HepG2 (cell line): ENCODE measurements around the gene UFSP2. TPM values are rescaled to one million over a fixed set of nuclear protein-coding genes. Genes with fewer than 3 reads are reported as not detected.

Source experiments
- FLYWCH1 ChIP-seq: sonication (generic); formaldehyde crosslinking; IDR thresholded peaks from 2 replicates; pipeline ENCODE4 v1.8.1; 2023; ENCODE audit warnings: mild to moderate bottlenecking, missing genetic modification reagents
- FOXK2 ChIP-seq: fragments of 450-650 bp; IDR thresholded peaks from 2 replicates; pipeline ENCODE4 v1.6.1; 2016
- IKZF1 ChIP-seq: fragments of 450-650 bp; IDR thresholded peaks from 2 replicates; pipeline ENCODE4 v1.7.1; 2016
- KAT8 ChIP-seq: IDR thresholded peaks from 2 replicates; pipeline ENCODE4 v1.6.1; 2016; ENCODE audit warnings: missing genetic modification reagents, missing compliant biosample characterization
- MEF2D ChIP-seq: sonication (generic); formaldehyde crosslinking; IDR thresholded peaks from 2 replicates; pipeline ENCODE4 v1.5.1; 2020; ENCODE audit warnings: mild to moderate bottlenecking, missing genetic modification reagents
- PREB ChIP-seq: sonication (generic); formaldehyde crosslinking; IDR thresholded peaks from 2 replicates; pipeline ENCODE4 v1.4.0; 2020; ENCODE audit warnings: missing genetic modification reagents
- PTBP1 ChIP-seq: fragments of 200-400 bp; formaldehyde crosslinking; IDR thresholded peaks from 2 replicates; pipeline ENCODE4 v1.6.1; 2018; ENCODE audit warnings: low read length, low read depth; ENCODE audit not compliant: poor library complexity, severe bottlenecking
- SNAPC2 ChIP-seq: sonication (generic); formaldehyde crosslinking; IDR thresholded peaks from 2 replicates; pipeline ENCODE4 v1.8.1; 2022; ENCODE audit warnings: mild to moderate bottlenecking, missing genetic modification reagents
- SP1 ChIP-seq, 2 experiments: fragments of 450-650 bp in 1 of 2; sonication (generic) in 1 of 2; formaldehyde crosslinking in 1 of 2; IDR thresholded peaks; 2 replicates each; pipeline versions ENCODE4 v1.4.0 to v1.6.1; 2016 to 2020; ENCODE audit warnings: missing genetic modification reagents in 1 of 2
- WIZ ChIP-seq: sonication (generic); formaldehyde crosslinking; IDR thresholded peaks from 2 replicates; pipeline ENCODE4 v1.5.1; 2020; ENCODE audit warnings: mild to moderate bottlenecking, missing genetic modification reagents
- ZBTB21 ChIP-seq: sonication (generic); formaldehyde crosslinking; IDR thresholded peaks from 2 replicates; pipeline ENCODE4 v1.4.0; 2020; ENCODE audit warnings: missing genetic modification reagents
- ZBTB44 ChIP-seq: sonication (generic); formaldehyde crosslinking; IDR thresholded peaks from 2 replicates; pipeline ENCODE4 v1.4.0; 2020; ENCODE audit warnings: missing genetic modification reagents
- ZMAT3 ChIP-seq: sonication (generic); formaldehyde crosslinking; conservative IDR thresholded peaks from 2 replicates; pipeline ENCODE4 v1.7.0; 2021; ENCODE audit warnings: missing genetic modification reagents
- ZNF136 ChIP-seq: sonication (generic); formaldehyde crosslinking; IDR thresholded peaks from 2 replicates; pipeline ENCODE4 v1.8.1; 2022; ENCODE audit warnings: low read depth, mild to moderate bottlenecking, moderate library complexity, missing genetic modification reagents
- ZNF180 ChIP-seq: sonication (generic); formaldehyde crosslinking; IDR thresholded peaks from 2 replicates; pipeline ENCODE4 v1.4.0; 2020; ENCODE audit warnings: low read depth, missing genetic modification reagents, borderline replicate concordance
- ZNF251 ChIP-seq: sonication (generic); formaldehyde crosslinking; IDR thresholded peaks from 2 replicates; pipeline ENCODE4 v1.9.0; 2021; ENCODE audit warnings: mild to moderate bottlenecking, missing genetic modification reagents
- ZNF382 ChIP-seq: sonication (generic); formaldehyde crosslinking; IDR thresholded peaks from 2 replicates; pipeline ENCODE4 v1.5.0; 2020; ENCODE audit warnings: missing genetic modification reagents, mild to moderate bottlenecking, borderline replicate concordance
- ZNF44 ChIP-seq: sonication (generic); formaldehyde crosslinking; IDR thresholded peaks from 2 replicates; pipeline ENCODE4 v1.5.1; 2020; ENCODE audit warnings: mild to moderate bottlenecking, missing genetic modification reagents
- ZNF580 ChIP-seq: IDR thresholded peaks from 2 replicates; pipeline ENCODE4 v1.6.1; 2016; ENCODE audit warnings: low read depth, borderline replicate concordance
- ZNF629 ChIP-seq: sonication (generic); formaldehyde crosslinking; conservative IDR thresholded peaks from 2 replicates; pipeline ENCODE4 v1.5.0; 2020; ENCODE audit warnings: missing genetic modification reagents
- ZNF703 ChIP-seq: sonication (generic); formaldehyde crosslinking; IDR thresholded peaks from 2 replicates; pipeline ENCODE4 v1.5.1; 2020; ENCODE audit warnings: missing genetic modification reagents, mild to moderate bottlenecking, moderate library complexity, borderline replicate concordance
- ZNF766 ChIP-seq: sonication (generic); formaldehyde crosslinking; IDR thresholded peaks from 2 replicates; pipeline ENCODE4 v1.5.0; 2020; ENCODE audit warnings: missing genetic modification reagents, borderline replicate concordance
- ZNF768 ChIP-seq: sonication (generic); formaldehyde crosslinking; IDR thresholded peaks from 2 replicates; pipeline ENCODE4 v1.4.0; 2020; ENCODE audit warnings: missing genetic modification reagents
- ZNF83 ChIP-seq: sonication (generic); formaldehyde crosslinking; IDR thresholded peaks from 2 replicates; pipeline ENCODE4 v1.4.0; 2020; ENCODE audit warnings: missing genetic modification reagents, mild to moderate bottlenecking, borderline replicate concordance
- ZNF839 ChIP-seq: sonication (generic); formaldehyde crosslinking; IDR thresholded peaks from 2 replicates; pipeline ENCODE4 v1.4.0; 2020; ENCODE audit warnings: missing genetic modification reagents, mild to moderate bottlenecking, borderline replicate concordance
- ZNF841 ChIP-seq: sonication (generic); formaldehyde crosslinking; IDR thresholded peaks from 2 replicates; pipeline ENCODE4 v1.8.1; 2023; ENCODE audit warnings: missing genetic modification reagents, borderline replicate concordance
- polyA plus RNA-seq, 8 experiments: library from polyadenylated mRNA; depleted of rRNA in 3 of 8; stranded (reverse) in 7 of 8; unstranded in 1 of 8; fragments of >200 nt; fragmentation: Illumina TruSeq in 4 of 8; extraction: Trizol in 4 of 8; gene quantifications; 2 replicates each; pipeline versions ENCODE4 v1.2.1 to v1.2.3, GENCODE V29; 2011 to 2016; ENCODE audit warnings: low read depth in 4 of 8, missing spikeins in 1 of 8, mixed read lengths in 1 of 8; ENCODE audit not compliant: insufficient read depth in 1 of 8
- total RNA-seq, 5 experiments: library from RNA; depleted of rRNA; stranded (reverse); fragments of >200 nt; fragmentation: Illumina TruSeq; extraction: Trizol; gene quantifications; 2 replicates each; pipeline ENCODE4 v1.2.3, GENCODE V29; 2016; ENCODE audit warnings: low read depth in 1 of 5
- TF ChIP-seq, protein P1 (sequence below): sonication (generic); formaldehyde crosslinking; IDR thresholded peaks from 2 replicates; pipeline ENCODE4 v1.5.0; 2020; ENCODE audit warnings: missing genetic modification reagents

Gene UFSP2
- total and polyA plus RNA-seq, 2 of the 13 experiments (the other 11 are each of a cell fraction or from before 2014, with no cell fraction given), result 24.1 to 32.3 TPM

DNA sequence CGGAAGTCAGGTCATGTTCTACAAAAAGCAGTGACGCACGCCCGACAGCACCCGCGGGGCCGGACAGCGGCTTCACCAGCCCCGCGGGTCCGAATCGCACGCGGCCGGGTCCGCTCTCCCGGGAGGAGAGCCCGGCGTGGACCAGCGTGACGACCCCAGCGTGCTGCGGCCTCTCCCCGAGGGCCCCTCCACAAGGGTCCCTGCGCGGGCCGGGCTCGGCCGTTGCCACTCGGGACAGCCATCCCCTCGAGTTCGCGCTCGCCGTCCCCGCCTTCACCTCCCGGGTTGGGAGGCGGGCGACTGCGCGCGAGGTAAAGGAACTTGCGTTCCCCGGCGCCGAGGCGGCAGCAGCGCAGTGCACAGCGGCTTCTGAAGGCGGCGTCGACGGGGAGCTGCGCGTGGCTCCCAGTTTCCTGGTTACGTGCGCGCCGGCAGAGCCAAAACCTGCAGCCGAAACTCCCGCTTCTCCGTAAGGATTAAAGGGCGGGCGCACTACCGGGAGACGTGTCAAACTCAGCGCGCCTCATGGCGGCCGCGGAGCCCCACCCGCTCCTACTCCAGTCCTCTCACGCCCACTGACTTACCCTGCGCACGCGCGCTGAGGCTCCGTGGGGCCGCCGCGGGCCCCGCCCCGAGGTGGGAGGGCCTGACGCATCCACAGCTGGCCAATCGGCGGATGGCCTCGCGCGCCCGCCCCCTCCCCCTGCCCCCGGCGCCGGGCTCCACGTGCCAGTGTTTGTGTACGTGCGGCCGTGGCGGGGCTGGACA is 29.6 kb downstream of the UFSP2 start (continued):
- TF ChIP-seq ZNF251 (CRISPR knock-in tag) (0 out of 2 replicates have a peak, but pooled peaks have one; percentile 48), ZNF44 (CRISPR knock-in tag) (no peak), SP1 (IDR thresholded peaks at IDR 0.05) (no peak), SP1 (CRISPR knock-in tag; IDR thresholded peaks at IDR 0.05) (peak; percentile 84), FLYWCH1 (CRISPR knock-in tag) (peak; percentile 90), ZNF768 (CRISPR knock-in tag) (peak; percentile 76; the same call in 1 of the 2 replicates), ZNF83 (CRISPR knock-in tag) (peak; percentile 93; the same call in 1 of the 2 replicates), ZNF841 (CRISPR knock-in tag) (peak; percentile 77; the same call in 1 of the 2 replicates), ZBTB44 (peak; percentile 30; the same call in 1 of the 2 replicates), ZNF629 (CRISPR knock-in tag) (0 out of 2 replicates have a peak, but pooled peaks have one; percentile 11), PTBP1 (peak; percentile 56), ZNF180 (CRISPR knock-in tag) (peak; percentile 90; the same call in 1 of the 2 replicates), FOXK2 (peak; percentile 94), WIZ (CRISPR knock-in tag) (peak; percentile 86; the same call in 1 of the 2 replicates), ZBTB21 (peak; percentile 97), IKZF1 (no peak), ZNF766 (CRISPR knock-in tag) (peak; percentile 97), MEF2D (peak; percentile 69; the same call in 1 of the 2 replicates), ZNF580 (peak; percentile 88; the same call in 1 of the 2 replicates), KAT8 (CRISPR knock-in tag) (peak; percentile 82; the same call in 1 of the 2 replicates), ZNF382 (peak; percentile 72; the same call in 1 of the 2 replicates), SNAPC2 (CRISPR knock-in tag) (peak; percentile 93), ZNF839 (CRISPR knock-in tag) (peak; percentile 63; the same call in 1 of the 2 replicates), ZNF136 (peak; percentile 85), ZMAT3 (CRISPR knock-in tag) (peak; percentile 96), PREB (CRISPR knock-in tag) (peak; percentile 73; the same call in 1 of the 2 replicates), ZNF703 (peak; percentile 98)
- TF ChIP-seq, protein P1, sequence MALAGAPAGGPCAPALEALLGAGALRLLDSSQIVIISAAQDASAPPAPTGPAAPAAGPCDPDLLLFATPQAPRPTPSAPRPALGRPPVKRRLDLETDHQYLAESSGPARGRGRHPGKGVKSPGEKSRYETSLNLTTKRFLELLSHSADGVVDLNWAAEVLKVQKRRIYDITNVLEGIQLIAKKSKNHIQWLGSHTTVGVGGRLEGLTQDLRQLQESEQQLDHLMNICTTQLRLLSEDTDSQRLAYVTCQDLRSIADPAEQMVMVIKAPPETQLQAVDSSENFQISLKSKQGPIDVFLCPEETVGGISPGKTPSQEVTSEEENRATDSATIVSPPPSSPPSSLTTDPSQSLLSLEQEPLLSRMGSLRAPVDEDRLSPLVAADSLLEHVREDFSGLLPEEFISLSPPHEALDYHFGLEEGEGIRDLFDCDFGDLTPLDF, result peak; percentile 94
